HG03469 (cell line): ENCODE measurements around the gene KMT2C.
"Not testable (repeated sequence)": the region's sequence is repeated elsewhere in the genome, so short reads cannot be mapped to it uniquely, and the experiment has no call there.

Experiments
- ATAC-seq: cut with Tn5 transposase; IDR thresholded peaks from one replicate; pipeline ENCODE4 v1.9.1; 2021; ENCODE audit warnings: mild to moderate bottlenecking, moderate library complexity, moderate number of reproducible peaks; ENCODE audit not compliant: unreplicated experiment

KMT2C gene

DNA sequence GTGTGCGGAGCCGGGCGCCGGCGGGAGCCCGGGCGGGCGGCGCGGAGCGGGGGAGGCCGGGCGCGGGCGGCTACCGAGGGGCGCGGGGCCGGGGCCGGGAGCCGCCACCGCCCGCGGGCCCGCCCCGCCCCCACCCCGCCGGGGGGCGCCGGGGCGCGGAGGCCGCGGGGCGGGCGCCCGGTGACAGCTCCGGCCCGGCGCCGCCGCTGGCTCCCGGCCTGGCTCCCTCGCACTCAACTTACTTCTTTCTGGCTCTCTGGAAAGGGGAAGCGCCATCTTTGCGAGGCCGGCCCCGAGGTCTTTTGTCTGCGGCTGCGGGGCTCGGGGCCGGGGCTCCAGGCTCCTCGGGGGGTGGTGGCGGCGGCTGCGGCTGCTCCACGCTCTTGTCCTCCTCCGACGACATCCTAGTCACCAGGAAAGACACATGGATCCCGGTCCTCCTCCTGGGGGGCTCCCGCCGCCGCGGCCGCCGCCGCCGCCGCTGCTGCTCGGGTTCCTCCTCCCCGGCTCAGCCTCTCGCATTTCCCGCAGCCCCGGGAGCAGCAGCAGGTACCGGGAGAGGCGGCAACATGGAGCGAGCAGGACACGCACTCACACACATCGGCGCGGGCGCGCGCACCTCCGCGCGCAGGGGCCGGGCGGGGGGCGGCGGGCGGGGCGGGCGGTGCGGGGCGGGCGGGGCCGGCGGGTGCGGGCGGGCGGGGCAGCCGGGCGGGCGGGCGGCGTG, at the start of gene KMT2C:
TSS of gene KMT2C (minus strand) at position 620 of the 727 bp plus-strand sequence. CDS start at position 403, 217 bp downstream.
- ATAC-seq, result no peak

DNA sequence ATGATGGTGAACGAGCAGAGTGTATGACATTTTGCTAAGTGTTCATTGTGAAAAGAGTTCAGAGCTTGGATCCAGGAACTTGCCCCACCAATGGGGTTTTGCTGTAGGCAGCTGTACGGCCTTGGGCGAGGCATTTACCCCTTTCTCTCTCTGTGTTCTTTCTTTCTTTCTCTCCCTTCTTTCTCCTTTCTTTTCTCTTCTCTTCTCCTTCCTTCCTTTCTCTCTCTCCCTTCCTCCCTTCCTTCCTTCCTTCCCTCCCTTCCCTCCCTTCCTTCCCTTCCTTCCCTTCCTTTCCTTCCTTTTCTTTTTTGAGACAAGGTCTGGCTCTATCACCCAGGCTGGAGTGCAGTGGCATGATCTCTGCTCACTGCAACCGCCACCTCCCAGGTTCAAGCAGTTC, 45.3 kb upstream of the KMT2C start:
- ATAC-seq, result no peak

- no peak for ATAC-seq
These were observed 44.9 kb upstream of the KMT2C start for GRCh38 chr7:152480664-152481063.

- no peak for ATAC-seq
These were observed 43.8 kb upstream of the KMT2C start for GRCh38 chr7:152479595-152479994.

DNA sequence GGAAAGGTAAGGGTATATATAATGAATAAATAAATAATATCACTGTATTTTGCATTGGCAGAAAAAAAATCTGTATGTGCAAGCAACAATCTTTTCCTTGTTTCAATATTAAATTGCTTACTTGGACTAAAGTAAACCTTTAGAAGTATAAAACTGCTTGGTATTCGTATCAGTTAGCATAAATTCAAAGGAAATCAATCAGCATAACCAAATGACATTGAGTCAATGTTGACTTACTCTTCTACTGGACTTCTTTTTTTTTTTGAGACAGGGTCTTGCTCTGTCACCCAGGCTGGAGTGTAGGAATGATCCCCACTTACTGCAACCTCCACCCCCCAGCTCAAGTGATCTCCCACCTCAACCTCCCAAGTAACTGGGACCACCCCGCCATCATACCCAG, 42.3 kb upstream of the KMT2C start:
- no peak for ATAC-seq

- no peak for ATAC-seq
These were observed 41.3 kb upstream of the KMT2C start for GRCh38 chr7:152477079-152477478.

DNA sequence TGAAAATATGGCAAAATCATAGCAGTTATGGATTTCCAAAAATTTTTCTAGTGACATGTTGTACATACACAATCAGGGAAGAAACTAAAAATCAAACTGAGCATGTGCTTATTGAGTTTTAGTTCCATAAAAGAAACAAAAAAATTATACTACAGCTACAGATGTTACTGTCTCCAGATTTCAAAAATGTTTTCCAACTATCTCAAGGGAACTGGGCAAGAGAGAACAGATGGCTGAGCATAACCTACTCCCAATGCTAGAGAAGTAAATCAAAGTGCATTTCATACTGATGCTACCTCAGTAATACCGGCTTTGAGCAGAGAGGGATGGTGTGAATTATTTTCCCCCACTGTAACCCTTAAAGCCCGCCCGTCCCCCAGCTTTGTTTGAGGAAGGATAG, 40.7 kb upstream of the KMT2C start:
- ATAC-seq, result no peak

DNA sequence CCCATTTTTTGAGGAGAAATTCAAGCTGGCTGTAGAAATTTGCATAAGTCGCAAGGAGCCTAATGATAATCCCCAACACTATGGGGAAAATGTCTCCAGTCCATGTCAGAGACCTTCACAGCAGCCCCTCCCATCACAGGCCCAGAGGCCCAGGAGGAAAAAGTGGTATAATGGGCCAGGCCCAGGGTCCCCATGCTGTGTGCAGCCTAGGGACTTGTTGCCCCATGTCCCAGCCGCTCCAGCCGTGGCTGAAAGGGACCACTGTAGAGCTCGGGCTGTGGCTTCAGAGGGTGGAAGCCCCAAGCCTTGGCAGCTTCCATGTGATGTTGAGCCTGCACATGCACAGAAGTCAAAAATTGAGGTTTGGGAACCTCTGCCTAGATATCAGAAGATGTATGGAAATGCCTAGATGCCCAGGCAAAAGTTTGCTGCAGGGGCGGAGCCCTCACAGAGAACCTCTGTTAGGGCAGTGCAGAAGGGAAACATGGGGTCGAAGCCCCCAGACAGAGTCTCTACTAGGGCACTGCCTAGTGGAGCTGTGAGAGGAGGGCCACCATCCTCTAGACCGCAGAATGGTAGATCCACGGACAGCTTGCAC, 35.3 kb upstream of the KMT2C start:
- ATAC-seq, result not testable (repeated sequence)

DNA sequence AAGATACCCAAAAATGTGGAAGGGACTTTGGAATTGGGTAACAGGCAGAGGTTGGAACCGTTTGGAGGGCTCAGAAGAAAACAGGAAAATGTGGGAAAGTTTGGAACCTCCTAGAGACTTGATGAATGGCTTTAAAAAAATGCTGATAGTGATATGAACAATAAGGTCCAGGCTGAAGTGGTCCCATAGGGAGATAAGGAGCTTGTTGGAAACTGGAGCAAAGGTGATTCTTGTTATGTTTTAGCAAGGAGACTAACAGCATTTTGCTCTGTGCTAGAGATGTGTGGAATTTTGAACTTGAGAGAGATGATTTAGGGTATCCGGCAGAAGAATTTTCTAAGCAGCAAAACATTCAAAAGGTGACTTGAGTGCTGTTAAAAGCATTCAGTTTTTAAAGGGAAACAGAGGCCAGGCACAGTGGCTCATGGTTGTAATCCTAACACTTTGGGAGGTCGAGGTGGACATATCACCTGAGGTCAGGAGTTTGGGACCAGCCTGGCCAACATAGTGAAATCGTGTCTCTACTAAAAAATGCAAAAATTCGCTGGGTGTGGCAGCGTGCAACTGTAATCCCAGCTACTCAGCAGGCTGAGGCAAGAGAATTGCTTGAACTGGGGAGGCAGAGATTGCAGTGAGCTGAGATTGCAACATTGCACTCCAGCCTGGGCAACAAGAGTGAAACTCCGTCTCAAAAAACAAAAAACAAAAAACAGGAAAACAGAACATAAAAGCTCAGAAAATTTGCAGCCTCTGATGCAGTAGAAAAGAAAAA, 34.6 kb upstream of the KMT2C start:
- ATAC-seq, result not testable (repeated sequence)

DNA sequence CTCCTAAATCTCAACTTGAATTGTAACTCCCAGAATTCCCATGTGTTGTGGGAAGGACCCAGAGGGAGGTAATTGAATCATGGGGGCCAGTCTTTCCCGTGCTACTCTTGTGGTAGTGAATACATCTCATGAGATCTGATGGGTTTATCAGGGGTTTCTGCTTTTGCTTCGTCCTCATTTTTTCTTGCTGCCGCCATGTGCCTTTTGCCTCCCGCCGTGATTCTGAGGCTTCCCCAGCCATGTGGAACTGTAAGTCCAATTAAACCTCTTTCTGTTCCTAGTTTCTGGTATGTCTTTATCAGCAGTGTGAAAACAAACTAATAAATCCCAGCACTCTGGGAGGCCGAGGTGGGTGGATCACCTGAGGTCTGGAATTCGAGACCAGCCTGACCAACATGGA, 33.8 kb upstream of the KMT2C start:
- not testable (repeated sequence) for ATAC-seq

- no peak for ATAC-seq
These were observed 31.4 kb upstream of the KMT2C start for GRCh38 chr7:152467225-152467624.

GRCh38 chr7:152465119-152465387, 29.2 kb upstream of the KMT2C start:
- ATAC-seq, result no peak

DNA sequence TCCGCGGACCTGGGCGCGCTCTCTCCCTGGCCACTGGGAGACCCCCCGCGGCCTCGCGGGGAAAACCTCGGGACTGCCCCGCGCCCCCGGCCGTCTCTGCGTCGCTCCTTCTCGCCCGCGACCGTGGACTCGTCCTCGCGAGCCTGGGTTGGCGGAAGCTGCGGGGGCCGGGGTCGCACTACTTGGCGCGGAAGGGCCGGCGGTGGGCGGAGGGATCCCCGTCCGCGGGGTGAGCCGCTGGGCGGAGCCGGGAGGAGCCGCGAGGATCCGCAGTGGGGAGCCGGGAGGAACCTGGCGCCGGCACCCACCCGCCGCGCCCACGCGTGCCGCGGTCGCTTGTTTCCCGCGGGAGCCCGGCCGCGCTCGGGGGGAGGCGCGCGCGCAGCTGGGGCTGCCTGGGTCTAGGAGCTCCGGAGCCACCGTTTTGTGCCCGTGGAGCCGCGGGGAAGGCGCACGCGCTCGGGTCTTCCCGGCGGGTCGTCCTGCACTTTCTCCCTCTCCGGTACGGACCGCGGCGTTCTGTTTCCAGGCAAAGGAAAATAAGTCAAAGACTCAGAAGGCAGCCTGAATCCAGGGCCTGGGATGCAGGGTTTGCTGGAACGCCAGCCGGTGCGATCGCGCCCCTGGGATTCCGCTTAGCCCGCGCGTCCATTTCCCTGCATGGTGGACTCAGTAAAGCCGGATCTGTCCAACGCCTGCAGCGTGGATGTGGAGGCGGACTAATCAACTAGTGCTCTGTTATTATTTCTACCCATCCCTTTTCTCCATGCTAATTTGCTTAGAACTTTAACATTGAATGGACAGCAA, 28.7 kb upstream of the KMT2C start:
- peak; percentile 25 for ATAC-seq

DNA sequence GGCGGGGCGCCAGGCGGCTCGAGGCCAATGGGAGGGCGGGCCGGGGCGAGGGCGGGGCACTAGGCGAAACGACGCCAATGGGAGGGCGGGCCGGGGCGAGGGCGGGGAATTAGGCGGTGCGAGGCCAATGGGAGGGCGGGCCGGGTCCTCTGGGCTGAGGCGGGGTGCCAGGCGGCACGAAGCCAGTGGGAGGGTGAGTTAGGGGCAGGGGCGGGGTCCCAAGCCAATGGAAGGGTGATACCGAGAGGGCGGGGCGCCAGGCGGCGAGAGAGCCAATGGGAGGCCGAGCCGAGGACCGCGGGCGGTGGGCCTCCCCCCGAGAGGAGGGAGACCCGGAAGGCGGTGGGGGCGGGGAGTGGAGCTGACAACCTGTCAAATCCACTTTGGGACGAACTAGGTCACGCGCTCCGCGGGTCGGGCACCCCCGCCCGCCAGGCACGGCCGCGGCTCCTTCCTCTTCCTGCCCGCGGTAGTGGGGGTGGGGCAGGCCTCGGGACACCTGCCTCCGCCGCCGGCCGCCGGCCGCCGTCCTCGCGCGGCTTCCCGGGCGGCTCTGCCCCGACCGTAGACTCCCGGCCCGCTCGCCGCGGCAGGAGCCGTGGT, 28.0 kb upstream of the KMT2C start:
- ATAC-seq, result peak; percentile 75

- no peak for ATAC-seq
These were observed 27.3 kb upstream of the KMT2C start for GRCh38 chr7:152462995-152463708.

DNA sequence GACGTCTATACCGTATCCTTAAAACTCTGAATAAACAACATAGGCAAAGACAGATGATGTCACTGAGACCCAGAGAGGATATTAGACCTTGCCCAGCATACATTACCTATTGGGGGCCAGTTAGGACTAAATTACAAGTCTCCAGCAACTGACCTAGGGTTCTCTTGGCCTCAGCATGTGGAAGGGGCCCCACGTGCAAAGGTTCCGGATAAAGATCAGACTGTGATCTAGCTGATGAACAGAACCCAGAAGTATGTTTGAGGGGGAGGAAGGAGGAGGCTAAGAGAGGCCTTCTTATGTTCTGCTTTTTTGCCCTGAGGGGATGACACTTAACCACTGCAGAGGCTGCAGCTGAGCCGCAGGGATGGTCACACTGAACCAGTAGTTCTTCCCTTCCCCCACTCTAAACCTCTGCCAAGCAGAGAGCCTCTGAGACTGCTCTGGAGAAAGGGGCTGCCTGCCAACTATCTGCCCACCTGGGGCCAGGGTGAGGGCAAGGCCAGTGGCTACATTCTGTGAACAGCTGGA, 24.0 kb upstream of the KMT2C start:
- no peak for ATAC-seq

GRCh38 chr7:152451356-152451755, 15.6 kb upstream of the KMT2C start:
- ATAC-seq, result no peak

GRCh38 chr7:152445386-152446008, 9.7 kb upstream of the KMT2C start:
- not testable (repeated sequence) for ATAC-seq

DNA sequence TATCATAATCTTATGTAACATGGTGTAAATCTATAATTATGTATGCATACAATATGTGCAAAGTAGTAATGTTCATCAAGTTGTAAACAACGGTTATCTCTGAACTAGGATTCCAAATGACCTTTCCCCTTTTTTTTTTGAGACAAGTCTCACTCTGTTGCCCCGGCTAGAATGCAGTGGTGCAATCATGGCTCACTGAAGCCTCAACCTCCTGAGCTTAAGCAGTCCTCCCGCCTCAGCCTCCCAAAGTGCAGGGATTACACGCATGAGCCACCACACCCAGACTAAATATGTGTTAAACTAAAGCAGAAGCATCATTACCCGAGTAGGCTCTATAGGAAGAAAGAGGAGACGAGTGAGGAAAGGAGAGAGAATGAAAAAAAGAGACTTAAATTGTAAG, 7.8 kb upstream of the KMT2C start:
- no peak for ATAC-seq
